Loucy (cell line): ENCODE data around the gene SPDYE17.
"Not testable (repeated sequence)": the region's sequence is repeated elsewhere in the genome, so short reads cannot be mapped to it uniquely, and the experiment has no call there.

ENCODE experiments used
- H2AFZ ChIP-seq: fragments of 200-600 bp; sonication (generic); 2 replicates; pipeline ENCODE4 v1.6.0; 2016; ENCODE audit warnings: antibody characterized with exemption, mild to moderate bottlenecking, low read length, moderate library complexity
- H3F3A ChIP-seq: fragments of 200-600 bp; 2 replicates; pipeline ENCODE4 v1.6.0; 2016; ENCODE audit warnings: antibody characterized with exemption, low read depth, mild to moderate bottlenecking
- H3K27me3 ChIP-seq: fragments of 200-600 bp; sonication (generic); 2 replicates; pipeline ENCODE4 v1.6.1; 2014; ENCODE audit warnings: low read length, mild to moderate bottlenecking; ENCODE audit not compliant: insufficient read depth, poor library complexity, severe bottlenecking
- H3K36me3 ChIP-seq: fragments of 200-600 bp; sonication (generic); 2 replicates; pipeline ENCODE4 v1.6.1; 2016; ENCODE audit warnings: low read length; ENCODE audit not compliant: insufficient read depth
- H3K4me1 ChIP-seq: fragments of 200-600 bp; sonication (generic); 2 replicates; pipeline ENCODE4 v1.5.1; 2014; ENCODE audit warnings: low read length, mild to moderate bottlenecking; ENCODE audit not compliant: insufficient read depth, poor library complexity, severe bottlenecking
- H3K4me2 ChIP-seq: fragments of 200-600 bp; sonication (generic); 2 replicates; pipeline ENCODE4 v1.6.0; 2014; ENCODE audit warnings: antibody characterized with exemption, low read length, low read depth, mild to moderate bottlenecking; ENCODE audit not compliant: poor library complexity, severe bottlenecking
- H3K4me3 ChIP-seq: fragments of 200-600 bp; sonication (generic); 2 replicates; pipeline ENCODE4 v1.5.1; 2014; ENCODE audit warnings: low read length, mild to moderate bottlenecking, mixed read lengths; ENCODE audit not compliant: poor library complexity, severe bottlenecking
- H3K79me2 ChIP-seq: fragments of 200-600 bp; sonication (generic); 2 replicates; pipeline ENCODE4 v1.6.1; 2014; ENCODE audit warnings: low read length; ENCODE audit not compliant: insufficient read depth
- H3K9ac ChIP-seq: fragments of 200-600 bp; sonication (generic); 2 replicates; pipeline ENCODE4 v1.6.0; 2014; ENCODE audit warnings: mild to moderate bottlenecking, low read depth, low read length, moderate library complexity; ENCODE audit not compliant: poor library complexity, severe bottlenecking
- H3K9me2 ChIP-seq: fragments of 200-600 bp; sonication (generic); replicated peaks from 2 replicates; pipeline ENCODE4 v1.6.1; 2016; ENCODE audit warnings: low read depth, low read length, mixed read lengths
- H3K9me3 ChIP-seq: fragments of 200-600 bp; sonication (generic); 2 replicates; pipeline ENCODE4 v1.6.1; 2014; ENCODE audit warnings: mild to moderate bottlenecking, antibody characterized with exemption, low read length, low read depth; ENCODE audit not compliant: insufficient read depth
- H4K20me1 ChIP-seq: fragments of 200-600 bp; sonication (generic); 2 replicates; pipeline ENCODE4 v1.6.0; 2014; ENCODE audit warnings: antibody characterized with exemption, low read length, mild to moderate bottlenecking; ENCODE audit not compliant: insufficient read depth, poor library complexity, severe bottlenecking

Gene SPDYE17

GRCh38 chr7:76981187-76981970 lies 50.8 kb downstream of the SPDYE17 start:
- not testable (repeated sequence) for H3K9me2 ChIP-seq, H3K27me3 ChIP-seq, H4K20me1 ChIP-seq, H3K9me3 ChIP-seq, H3F3A ChIP-seq, H3K4me2 ChIP-seq, H3K9ac ChIP-seq, H3K79me2 ChIP-seq, H2AFZ ChIP-seq, H3K4me3 ChIP-seq, H3K4me1 ChIP-seq, H3K36me3 ChIP-seq

- H3K9me3 ChIP-seq, H3K4me1 ChIP-seq, H3F3A ChIP-seq, H3K36me3 ChIP-seq, H4K20me1 ChIP-seq, H3K9me2 ChIP-seq, H3K79me2 ChIP-seq, H2AFZ ChIP-seq, H3K4me2 ChIP-seq, H3K9ac ChIP-seq, H3K4me3 ChIP-seq, H3K27me3 ChIP-seq: not testable (repeated sequence)
Measured at GRCh38 chr7:76980576-76980975, 51.6 kb downstream of the SPDYE17 start.

GRCh38 chr7:76977761-76978367 lies 54.3 kb downstream of the SPDYE17 start:
- not testable (repeated sequence) for H3F3A ChIP-seq, H4K20me1 ChIP-seq, H3K4me2 ChIP-seq, H3K79me2 ChIP-seq, H3K9me3 ChIP-seq, H2AFZ ChIP-seq, H3K27me3 ChIP-seq, H3K9me2 ChIP-seq, H3K4me3 ChIP-seq, H3K9ac ChIP-seq, H3K36me3 ChIP-seq, H3K4me1 ChIP-seq

- not testable (repeated sequence) for H3K4me3 ChIP-seq, H3K79me2 ChIP-seq, H3K9ac ChIP-seq, H3K9me2 ChIP-seq, H2AFZ ChIP-seq, H3K27me3 ChIP-seq, H3K36me3 ChIP-seq, H3K4me2 ChIP-seq, H3F3A ChIP-seq, H3K9me3 ChIP-seq, H4K20me1 ChIP-seq, H3K4me1 ChIP-seq
Measured at GRCh38 chr7:76974793-76975579, 57.2 kb downstream of the SPDYE17 start.

- H3K79me2 ChIP-seq, H3K4me1 ChIP-seq, H3F3A ChIP-seq, H4K20me1 ChIP-seq, H3K27me3 ChIP-seq, H2AFZ ChIP-seq, H3K4me3 ChIP-seq, H3K9me3 ChIP-seq, H3K4me2 ChIP-seq, H3K36me3 ChIP-seq, H3K9me2 ChIP-seq, H3K9ac ChIP-seq: not testable (repeated sequence)
Measured at GRCh38 chr7:76974336-76974735, 57.8 kb downstream of the SPDYE17 start.

- H3K9ac ChIP-seq, H3F3A ChIP-seq, H3K9me2 ChIP-seq, H3K36me3 ChIP-seq, H3K79me2 ChIP-seq, H3K4me2 ChIP-seq, H4K20me1 ChIP-seq, H3K27me3 ChIP-seq, H3K4me1 ChIP-seq, H3K9me3 ChIP-seq, H2AFZ ChIP-seq, H3K4me3 ChIP-seq: not testable (repeated sequence)
Measured at GRCh38 chr7:76972391-76972790, 59.8 kb downstream of the SPDYE17 start.
